OCI-LY7 (cell line): ENCODE measurements around the gene GRIN3B. TPM values are rescaled to one million over a fixed set of nuclear protein-coding genes. Genes with fewer than 3 reads are reported as not detected.

Experiments
- BruUV-seq: library from RNA; stranded (reverse); fragments of 400-500 nt; replicated peaks from 2 replicates; lab custom pipeline; 2021; lab: Mats Ljungman, UMichigan
- CTCF ChIA-PET: fragments of 300-600 bp; sonication (Branson Sonifier 250); formaldehyde crosslinking; loops from one replicate; lab custom pipeline; 2022; ENCODE audit warnings: antibody characterized with exemption; ENCODE audit not compliant: unreplicated experiment; lab: Charles Lee
- POLR2A ChIA-PET: fragments of 300-600 bp; sonication (Branson Sonifier 250); formaldehyde crosslinking; loops from one replicate; lab custom pipeline; 2022; ENCODE audit warnings: antibody characterized with exemption; lab: Charles Lee
- DNase-seq: peaks from one replicate; pipeline ENCODE4 v3.0.0-alpha.2; 2015; ENCODE audit warnings: low spot score
- H2AFZ ChIP-seq: fragments of 200-600 bp; sonication (generic), shearing (Covaris generic); 2 replicates; pipeline ENCODE4 v1.6.1; 2014; ENCODE audit warnings: mild to moderate bottlenecking, antibody characterized with exemption, low read length, moderate library complexity
- H3K27ac ChIP-seq: fragments of 200-600 bp; sonication (generic); 2 replicates; pipeline ENCODE4 v1.5.1; 2014; ENCODE audit warnings: mixed run types, low read depth, mild to moderate bottlenecking, moderate library complexity, low read length, inconsistent platforms; ENCODE audit not compliant: poor library complexity, severe bottlenecking
- H3K36me3 ChIP-seq: fragments of 200-600 bp; sonication (generic); 2 replicates; pipeline ENCODE4 v1.6.1; 2014; ENCODE audit warnings: mild to moderate bottlenecking, antibody characterized with exemption, low read length, moderate library complexity, mixed read lengths; ENCODE audit not compliant: insufficient read depth
- H3K4me1 ChIP-seq: fragments of 200-600 bp; sonication (generic); 2 replicates; pipeline ENCODE4 v1.5.1; 2014; ENCODE audit warnings: mild to moderate bottlenecking, low read length; ENCODE audit not compliant: insufficient read depth, poor library complexity, severe bottlenecking
- H3K4me2 ChIP-seq: fragments of 200-600 bp; sonication (generic); 2 replicates; pipeline ENCODE4 v1.6.1; 2014; ENCODE audit warnings: mild to moderate bottlenecking, low read length
- H3K4me3 ChIP-seq: fragments of 200-600 bp; sonication (generic); 2 replicates; pipeline ENCODE4 v1.5.1; 2014; ENCODE audit warnings: mild to moderate bottlenecking, low read depth, low read length; ENCODE audit not compliant: poor library complexity, severe bottlenecking
- H3K79me2 ChIP-seq: fragments of 200-600 bp; sonication (generic); 2 replicates; pipeline ENCODE4 v1.6.1; 2016; ENCODE audit warnings: low read depth, mild to moderate bottlenecking, low read length, moderate library complexity, mixed read lengths; ENCODE audit not compliant: insufficient read depth
- H3K9me2 ChIP-seq: fragments of 200-600 bp; sonication (generic); 2 replicates; pipeline ENCODE4 v1.6.1; 2016; ENCODE audit warnings: mild to moderate bottlenecking, low read length, mixed read lengths; ENCODE audit not compliant: insufficient read depth
- H3K9me3 ChIP-seq: fragments of 200-600 bp; sonication (generic); 2 replicates; pipeline ENCODE4 v1.6.1; 2014; ENCODE audit warnings: mild to moderate bottlenecking, mixed run types, low read length, mixed read lengths
- H4K20me1 ChIP-seq: fragments of 200-600 bp; sonication (generic); 2 replicates; pipeline ENCODE4 v1.6.1; 2014; ENCODE audit warnings: mild to moderate bottlenecking, antibody characterized with exemption, low read length, moderate library complexity, mixed read lengths; ENCODE audit not compliant: insufficient read depth
- EZH2phosphoT487 ChIP-seq: fragments of 200-600 bp; sonication (generic); IDR thresholded peaks from 2 replicates; pipeline ENCODE4 v1.6.1; 2018; ENCODE audit warnings: low read depth, borderline replicate concordance, mild to moderate bottlenecking, mixed run types, antibody characterized with exemption, low read length, moderate library complexity, mixed read lengths
- intact Hi-C: fragments of 100-400 bp; cut with micrococcal nuclease; formaldehyde crosslinking; loops from one replicate; pipeline ENCODE4 v1.10.0; 2022; ENCODE audit not compliant: unreplicated experiment
- total RNA-seq, 2 experiments: library from RNA; depleted of rRNA in 1 of 2; stranded (reverse); fragments of >200 nt in 1 of 2; shearing (Covaris generic) in 1 of 2; gene quantifications; 2 replicates each; pipeline ENCODE4 v1.2.3, GENCODE V29; 2014 to 2022
- TF ChIP-seq, protein P1 (sequence below): fragments of 200-600 bp; sonication (generic); conservative IDR thresholded peaks from 2 replicates; pipeline ENCODE4 v1.5.1; 2014; ENCODE audit warnings: mild to moderate bottlenecking, antibody characterized with exemption, low read length, moderate library complexity, mixed read lengths

GRIN3B gene
- total RNA-seq, 2 experiments from 2014 or later: not detected

GRCh38 chr19:996051-996838 lies 4.0 kb upstream of the GRIN3B start:
- no peak overlapping the region for H3K27ac ChIP-seq
- H3K4me3 ChIP-seq: no peak overlapping the region
- TF ChIP-seq, protein P1, sequence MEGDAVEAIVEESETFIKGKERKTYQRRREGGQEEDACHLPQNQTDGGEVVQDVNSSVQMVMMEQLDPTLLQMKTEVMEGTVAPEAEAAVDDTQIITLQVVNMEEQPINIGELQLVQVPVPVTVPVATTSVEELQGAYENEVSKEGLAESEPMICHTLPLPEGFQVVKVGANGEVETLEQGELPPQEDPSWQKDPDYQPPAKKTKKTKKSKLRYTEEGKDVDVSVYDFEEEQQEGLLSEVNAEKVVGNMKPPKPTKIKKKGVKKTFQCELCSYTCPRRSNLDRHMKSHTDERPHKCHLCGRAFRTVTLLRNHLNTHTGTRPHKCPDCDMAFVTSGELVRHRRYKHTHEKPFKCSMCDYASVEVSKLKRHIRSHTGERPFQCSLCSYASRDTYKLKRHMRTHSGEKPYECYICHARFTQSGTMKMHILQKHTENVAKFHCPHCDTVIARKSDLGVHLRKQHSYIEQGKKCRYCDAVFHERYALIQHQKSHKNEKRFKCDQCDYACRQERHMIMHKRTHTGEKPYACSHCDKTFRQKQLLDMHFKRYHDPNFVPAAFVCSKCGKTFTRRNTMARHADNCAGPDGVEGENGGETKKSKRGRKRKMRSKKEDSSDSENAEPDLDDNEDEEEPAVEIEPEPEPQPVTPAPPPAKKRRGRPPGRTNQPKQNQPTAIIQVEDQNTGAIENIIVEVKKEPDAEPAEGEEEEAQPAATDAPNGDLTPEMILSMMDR: no peak
- no peak for TF ChIP-seq EZH2phosphoT487
- H4K20me1 ChIP-seq: no peaks in the 10 kb centered on the region
- H3K4me2 ChIP-seq: no peak overlapping the region
- ChIA-PET POLR2A (interaction anchor here (0.7 kb wide), 1 partner anchor 9 kb away, joined by 3 read pairs; no protein-coding TSS in a partner anchor), CTCF (no interaction called here)
- BruUV-seq: no TSS peak
- no peak overlapping the region for H2AFZ ChIP-seq
- H3K4me1 ChIP-seq: no peaks in the 10 kb centered on the region
- DNase-seq: no peak
- H3K79me2 ChIP-seq: no peaks in the 10 kb centered on the region
- H3K36me3 ChIP-seq: peaks cover 26% of the 10 kb centered on the region
- H3K9me2 ChIP-seq: no peaks in the 10 kb centered on the region
- H3K9me3 ChIP-seq: no peaks in the 10 kb centered on the region
- intact Hi-C loops: no loop called here

DNA sequence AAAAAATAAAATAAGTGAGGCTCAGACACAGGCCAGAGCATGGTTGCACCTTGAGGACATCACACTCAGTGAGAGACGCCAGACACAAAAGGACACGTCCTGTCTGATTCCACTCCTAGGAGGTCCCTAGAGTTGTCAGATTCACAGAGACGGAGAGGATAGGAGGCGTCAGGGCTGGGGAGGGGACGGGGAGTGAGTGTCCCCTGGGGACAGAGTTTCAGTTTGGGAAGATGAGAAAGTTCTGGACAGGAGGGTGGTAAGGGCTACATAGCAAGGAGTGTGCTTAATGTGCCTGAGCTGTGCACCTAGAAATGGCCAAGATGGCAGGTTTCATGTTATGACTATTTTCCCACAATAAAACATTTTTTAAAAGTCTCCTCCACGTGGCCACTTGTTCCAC lies 2.2 kb upstream of the GRIN3B start:
- TF ChIP-seq EZH2phosphoT487: no peak
- TF ChIP-seq, protein P1: no peak
- intact Hi-C loops: no loop called here

GRCh38 chr19:999379-999719 lies 870 bp upstream of the GRIN3B start:
- TF ChIP-seq, protein P1: no peak
- TF ChIP-seq EZH2phosphoT487: no peak
- Histone ChIP-seq H3K4me2 (no peak overlapping the region), H3K27ac (no peak overlapping the region), H4K20me1 (no peaks in the 10 kb centered on the region), H3K9me3 (no peaks in the 10 kb centered on the region), H3K4me3 (no peak overlapping the region), H3K4me1 (no peaks in the 10 kb centered on the region), H3K79me2 (no peaks in the 10 kb centered on the region), H2AFZ (no peak overlapping the region), H3K9me2 (no peaks in the 10 kb centered on the region), H3K36me3 (peaks cover 6% of the 10 kb centered on the region; the same call in 1 of the 2 replicates)
- intact Hi-C loops: no loop called here
- CTCF ChIA-PET: no interaction called here
- BruUV-seq: no TSS peak
- POLR2A ChIA-PET: no interaction called here
- no peak for DNase-seq

More for the DNA sequence above, 2.2 kb upstream of the GRIN3B start:
- CTCF ChIA-PET: no interaction called here
- no peak overlapping the region for H3K27ac ChIP-seq
- H4K20me1 ChIP-seq: no peaks in the 10 kb centered on the region
- H2AFZ ChIP-seq: no peak overlapping the region
- POLR2A ChIA-PET: no interaction called here
- no peak overlapping the region for H3K4me2 ChIP-seq
- H3K4me3 ChIP-seq: no peak overlapping the region
- peaks cover 13% of the 10 kb centered on the region; the same call in 1 of the 2 replicates for H3K36me3 ChIP-seq
- no peaks in the 10 kb centered on the region for H3K9me2 ChIP-seq
- H3K9me3 ChIP-seq: no peaks in the 10 kb centered on the region
- H3K79me2 ChIP-seq: no peaks in the 10 kb centered on the region
- DNase-seq: no peak
- BruUV-seq: no TSS peak
- no peaks in the 10 kb centered on the region for H3K4me1 ChIP-seq
